CD4-positive, alpha-beta memory T cell (primary cell): Measurements from ENCODE around the gene CARD11. TPM values are rescaled to one million over a fixed set of nuclear protein-coding genes. Genes with fewer than 3 reads are reported as not detected.

ENCODE experiments used
- CTCF ChIA-PET: fragments of 350-600 bp; sonication (Branson Sonifier 250); formaldehyde crosslinking; loops from one replicate; lab custom pipeline; 2021; ENCODE audit warnings: inconsistent platforms; ENCODE audit not compliant: partially characterized antibody; lab: Charles Lee
- POLR2A ChIA-PET: fragments of 350-600 bp; sonication (Branson Sonifier 250); formaldehyde crosslinking; loops from one replicate; lab custom pipeline; 2021; ENCODE audit not compliant: partially characterized antibody; lab: Charles Lee
- DNase-seq, 5 donors: peaks; one replicate each; pipeline versions ENCODE4 v3.0.0 to v3.0.0-alpha.2; 2020 to 2022; ENCODE audit warnings: mixed read lengths in 1 of 5
- H3K27ac ChIP-seq: one replicate; pipeline ENCODE4 v1.7.0; 2013; ENCODE audit warnings: low read depth, low read length
- H3K27me3 ChIP-seq: 2 replicates; pipeline ENCODE4 v1.7.0; 2013; ENCODE audit warnings: mild to moderate bottlenecking, low read length, moderate library complexity; ENCODE audit not compliant: insufficient read depth
- H3K36me3 ChIP-seq: 2 replicates; pipeline ENCODE4 v1.7.0; 2013; ENCODE audit warnings: mild to moderate bottlenecking, low read length, moderate library complexity; ENCODE audit not compliant: insufficient read depth
- H3K4me1 ChIP-seq: 2 replicates; pipeline ENCODE4 v1.7.0; 2013; ENCODE audit warnings: mild to moderate bottlenecking, low read length, moderate library complexity; ENCODE audit not compliant: insufficient read depth
- H3K4me3 ChIP-seq, 2 donors: one replicate each; pipeline ENCODE4 v1.7.0; 2013; ENCODE audit warnings: low read length in 2 of 2, mild to moderate bottlenecking in 1 of 2
- H3K9me3 ChIP-seq, 2 donors: one replicate each; pipeline ENCODE4 v1.7.0; 2013; ENCODE audit warnings: low read length in 2 of 2, control low read depth in 1 of 2; ENCODE audit not compliant: control insufficient read depth in 1 of 2
- H3K27ac Mint-ChIP-seq, 7 donors: one replicate each; pipeline ENCODE4 v1.8.0; 2020 to 2021; ENCODE audit warnings: mixed read lengths in 7 of 7, mild to moderate bottlenecking in 6 of 7, inconsistent platforms in 3 of 7, moderate library complexity in 3 of 7
- H3K27me3 Mint-ChIP-seq, 2 donors: one replicate each; pipeline ENCODE4 v1.8.0; 2020 to 2021; ENCODE audit warnings: mixed read lengths in 2 of 2
- H3K36me3 Mint-ChIP-seq, 2 donors: one replicate each; pipeline ENCODE4 v1.8.0; 2020 to 2021; ENCODE audit warnings: mixed read lengths in 2 of 2, inconsistent platforms in 1 of 2, mild to moderate bottlenecking in 1 of 2
- H3K4me1 Mint-ChIP-seq, 4 donors: one replicate each; pipeline ENCODE4 v1.8.0; 2020 to 2021; ENCODE audit warnings: mixed read lengths in 4 of 4, mild to moderate bottlenecking in 1 of 4
- H3K4me3 Mint-ChIP-seq, 8 donors: one replicate each; pipeline ENCODE4 v1.8.0; 2020 to 2021; ENCODE audit warnings: mixed read lengths in 8 of 8, mild to moderate bottlenecking in 7 of 8, moderate library complexity in 6 of 8, inconsistent platforms in 3 of 8
- H3K9me3 Mint-ChIP-seq, 8 donors: one replicate each; pipeline ENCODE4 v1.8.0; 2020 to 2021; ENCODE audit warnings: mixed read lengths in 8 of 8, mild to moderate bottlenecking in 5 of 8, inconsistent platforms in 3 of 8, moderate library complexity in 1 of 8
- intact Hi-C: fragments of 100-400 bp; cut with micrococcal nuclease; formaldehyde crosslinking; loops from one replicate; pipeline ENCODE4 v1.15.1; 2023
- polyA plus RNA-seq, 2 donors: library from polyadenylated mRNA; unstranded; fragments of 300-500 nt; fragmentation: Illumina TruSeq; gene quantifications; one replicate each; pipeline ENCODE4 v1.2.3, GENCODE V29; 2021
- total RNA-seq, 2 experiments: library from RNA; stranded (reverse); gene quantifications; one replicate each; pipeline ENCODE4 v1.2.3, GENCODE V29; 2021

The CARD11 gene
- total and polyA plus RNA-seq, 4 experiments from 2014 or later = 4.9 to 136 (median 85.3) TPM

GRCh38 chr7:2939193-2939885, 104.3 kb downstream of the CARD11 start:
- no peak overlapping the region for H3K27ac ChIP-seq
- Mint-ChIP-seq H3K27ac (peak overlapping the region in 5 of 7 donors; percentile 36 to 83 (median 46)), H3K27me3 (no peaks in the 10 kb centered on the region), H3K36me3 (peaks cover 66 to 83% of the 10 kb centered on the region in 2 donors), H3K4me3 (no peak overlapping the region), H3K4me1 (peaks cover 0 to 5% (median 3%) of the 10 kb centered on the region in 4 donors), H3K9me3 (peaks cover 0 to 2% (median 0%) of the 10 kb centered on the region in 8 donors)
- no peaks in the 10 kb centered on the region for H3K9me3 ChIP-seq
- H3K27me3 ChIP-seq = no peaks in the 10 kb centered on the region
- no peak for DNase-seq
- H3K36me3 ChIP-seq = peaks cover 87% of the 10 kb centered on the region
- CTCF ChIA-PET = no interaction called here
- intact Hi-C loops = no loop called here
- no peak overlapping the region for H3K4me3 ChIP-seq
- H3K4me1 ChIP-seq = no peaks in the 10 kb centered on the region
- POLR2A ChIA-PET = interaction anchor here (1.2 kb wide), 1 partner anchor 15 kb away, joined by 3 read pairs; no protein-coding TSS in a partner anchor

GRCh38 chr7:2938514-2939192, 105.0 kb downstream of the CARD11 start:
- no peaks in the 10 kb centered on the region for H3K27me3 Mint-ChIP-seq
- Histone ChIP-seq H3K27me3 (no peaks in the 10 kb centered on the region), H3K4me3 (no peak overlapping the region), H3K27ac (no peak overlapping the region), H3K4me1 (no peaks in the 10 kb centered on the region), H3K9me3 (no peaks in the 10 kb centered on the region), H3K36me3 (peaks cover 84% of the 10 kb centered on the region)
- ChIA-PET CTCF (no interaction called here), POLR2A (interaction anchor here (1.2 kb wide), 1 partner anchor 15 kb away, joined by 3 read pairs; no protein-coding TSS in a partner anchor)
- H3K9me3 Mint-ChIP-seq = peaks cover 0 to 2% (median 0%) of the 10 kb centered on the region in 8 donors
- no peak for DNase-seq
- H3K4me1 Mint-ChIP-seq = peaks cover 0 to 5% (median 3%) of the 10 kb centered on the region in 4 donors
- H3K36me3 Mint-ChIP-seq = peaks cover 66 to 81% of the 10 kb centered on the region in 2 donors
- no peak overlapping the region for H3K4me3 Mint-ChIP-seq
- H3K27ac Mint-ChIP-seq = peak overlapping the region in 3 of 7 donors; percentile 36 to 83 (median 55)
- intact Hi-C loops = no loop called here

- Mint-ChIP-seq H3K27ac (peak overlapping the region in 1 of 7 donors; percentile 15), H3K27me3 (no peaks in the 10 kb centered on the region), H3K4me3 (no peak overlapping the region), H3K4me1 (peaks cover 0 to 5% (median 3%) of the 10 kb centered on the region in 4 donors), H3K36me3 (peaks cover 65 to 82% of the 10 kb centered on the region in 2 donors), H3K9me3 (peaks cover 0 to 2% (median 0%) of the 10 kb centered on the region in 8 donors)
- intact Hi-C loops = no loop called here
- no peak overlapping the region for H3K4me3 ChIP-seq
- DNase-seq = no peak
- H3K36me3 ChIP-seq = peaks cover 82% of the 10 kb centered on the region
- ChIA-PET POLR2A (interaction anchor here (1.2 kb wide), 1 partner anchor 16 kb away, joined by 3 read pairs; no protein-coding TSS in a partner anchor), CTCF (interaction anchor here (1.0 kb wide), 1 partner anchor 27 kb away, joined by 3 read pairs; no protein-coding TSS in a partner anchor)
- no peak overlapping the region for H3K27ac ChIP-seq
- H3K4me1 ChIP-seq = no peaks in the 10 kb centered on the region
- no peaks in the 10 kb centered on the region for H3K9me3 ChIP-seq
- no peaks in the 10 kb centered on the region for H3K27me3 ChIP-seq
These were observed 105.8 kb downstream of the CARD11 start for GRCh38 chr7:2937701-2938513.

- H3K27me3 Mint-ChIP-seq = no peaks in the 10 kb centered on the region
- H3K27ac Mint-ChIP-seq = peak overlapping the region in 1 of 7 donors; percentile 46
- no peak for DNase-seq
- H3K9me3 Mint-ChIP-seq = no peaks in the 10 kb centered on the region
- Histone ChIP-seq H3K36me3 (peaks cover 88% of the 10 kb centered on the region), H3K27ac (no peak overlapping the region), H3K4me1 (no peaks in the 10 kb centered on the region), H3K27me3 (no peaks in the 10 kb centered on the region), H3K4me3 (no peak overlapping the region), H3K9me3 (no peaks in the 10 kb centered on the region)
- POLR2A ChIA-PET = no interaction called here
- H3K36me3 Mint-ChIP-seq = peaks cover 65 to 82% of the 10 kb centered on the region in 2 donors
- no peak overlapping the region for H3K4me3 Mint-ChIP-seq
- H3K4me1 Mint-ChIP-seq = peaks cover 0 to 5% (median 1%) of the 10 kb centered on the region in 4 donors
- CTCF ChIA-PET = interaction anchor here (1.0 kb wide), 1 partner anchor 28 kb away, joined by 3 read pairs; no protein-coding TSS in a partner anchor
- intact Hi-C loops = no loop called here
These were observed 106.6 kb downstream of the CARD11 start for GRCh38 chr7:2936891-2937580.

- peaks cover 85% of the 10 kb centered on the region for H3K36me3 ChIP-seq
- H3K4me3 Mint-ChIP-seq = no peak overlapping the region
- H3K36me3 Mint-ChIP-seq = peaks cover 65 to 82% of the 10 kb centered on the region in 2 donors
- DNase-seq = no peak
- intact Hi-C loops = no loop called here
- no peaks in the 10 kb centered on the region for H3K27me3 Mint-ChIP-seq
- H3K27ac ChIP-seq = no peak overlapping the region
- H3K27ac Mint-ChIP-seq = no peak overlapping the region
- H3K9me3 Mint-ChIP-seq = no peaks in the 10 kb centered on the region
- CTCF ChIA-PET = no interaction called here
- no peaks in the 10 kb centered on the region for H3K27me3 ChIP-seq
- no peak overlapping the region for H3K4me3 ChIP-seq
- H3K4me1 ChIP-seq = no peaks in the 10 kb centered on the region
- POLR2A ChIA-PET = no interaction called here
- peaks cover 0 to 5% (median under 1%) of the 10 kb centered on the region in 4 donors for H3K4me1 Mint-ChIP-seq
- no peaks in the 10 kb centered on the region for H3K9me3 ChIP-seq
These were observed 107.4 kb downstream of the CARD11 start for GRCh38 chr7:2936301-2936700.

GRCh38 chr7:2934984-2935740, 108.5 kb downstream of the CARD11 start:
- POLR2A ChIA-PET = no interaction called here
- no peak for DNase-seq
- CTCF ChIA-PET = interaction anchor here (0.8 kb wide), 1 partner anchor 30 kb away, joined by 3 read pairs; no protein-coding TSS in a partner anchor

More at GRCh38 chr7:2934984-2935740, 108.5 kb downstream of the CARD11 start:
- Mint-ChIP-seq H3K27me3 (no peaks in the 10 kb centered on the region), H3K36me3 (peaks cover 59 to 78% of the 10 kb centered on the region in 2 donors), H3K9me3 (no peaks in the 10 kb centered on the region), H3K4me1 (peaks cover 0 to 1% (median 0%) of the 10 kb centered on the region in 4 donors), H3K4me3 (no peak overlapping the region), H3K27ac (no peak overlapping the region)
- intact Hi-C loops = no loop called here
- no peaks in the 10 kb centered on the region for H3K4me1 ChIP-seq
- no peaks in the 10 kb centered on the region for H3K9me3 ChIP-seq
- H3K27me3 ChIP-seq = no peaks in the 10 kb centered on the region
- H3K27ac ChIP-seq = no peak overlapping the region
- peaks cover 81% of the 10 kb centered on the region for H3K36me3 ChIP-seq
- no peak overlapping the region for H3K4me3 ChIP-seq
